Measurements from ENCODE around the gene CEP128. TPM values are rescaled to one million over a fixed set of nuclear protein-coding genes. Genes with fewer than 3 reads are reported as not detected.

The CEP128 gene
- total RNA-seq, 1 experiment from 2014 or later, result 12.0 TPM

DNA sequence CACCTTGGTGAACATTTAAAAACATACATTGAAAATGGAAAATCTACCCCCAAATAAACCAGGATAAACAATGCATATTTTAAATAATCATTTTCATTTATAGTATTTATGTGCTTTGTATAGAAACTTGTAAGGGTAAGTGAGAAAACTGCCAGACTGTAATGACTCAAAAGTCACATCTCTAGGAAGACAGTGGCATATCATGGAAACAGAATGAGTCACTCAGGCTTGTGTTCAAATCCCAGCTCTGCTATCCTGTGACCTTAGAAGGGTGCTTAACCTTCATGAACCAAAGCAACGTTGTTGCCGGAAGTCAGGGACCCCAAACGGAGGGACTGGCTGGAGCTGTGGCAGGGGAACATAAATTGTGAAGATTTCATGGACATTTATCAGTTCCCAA, 142.7 kb downstream of the CEP128 start (continued):
- TF ChIP-seq, protein P1, sequence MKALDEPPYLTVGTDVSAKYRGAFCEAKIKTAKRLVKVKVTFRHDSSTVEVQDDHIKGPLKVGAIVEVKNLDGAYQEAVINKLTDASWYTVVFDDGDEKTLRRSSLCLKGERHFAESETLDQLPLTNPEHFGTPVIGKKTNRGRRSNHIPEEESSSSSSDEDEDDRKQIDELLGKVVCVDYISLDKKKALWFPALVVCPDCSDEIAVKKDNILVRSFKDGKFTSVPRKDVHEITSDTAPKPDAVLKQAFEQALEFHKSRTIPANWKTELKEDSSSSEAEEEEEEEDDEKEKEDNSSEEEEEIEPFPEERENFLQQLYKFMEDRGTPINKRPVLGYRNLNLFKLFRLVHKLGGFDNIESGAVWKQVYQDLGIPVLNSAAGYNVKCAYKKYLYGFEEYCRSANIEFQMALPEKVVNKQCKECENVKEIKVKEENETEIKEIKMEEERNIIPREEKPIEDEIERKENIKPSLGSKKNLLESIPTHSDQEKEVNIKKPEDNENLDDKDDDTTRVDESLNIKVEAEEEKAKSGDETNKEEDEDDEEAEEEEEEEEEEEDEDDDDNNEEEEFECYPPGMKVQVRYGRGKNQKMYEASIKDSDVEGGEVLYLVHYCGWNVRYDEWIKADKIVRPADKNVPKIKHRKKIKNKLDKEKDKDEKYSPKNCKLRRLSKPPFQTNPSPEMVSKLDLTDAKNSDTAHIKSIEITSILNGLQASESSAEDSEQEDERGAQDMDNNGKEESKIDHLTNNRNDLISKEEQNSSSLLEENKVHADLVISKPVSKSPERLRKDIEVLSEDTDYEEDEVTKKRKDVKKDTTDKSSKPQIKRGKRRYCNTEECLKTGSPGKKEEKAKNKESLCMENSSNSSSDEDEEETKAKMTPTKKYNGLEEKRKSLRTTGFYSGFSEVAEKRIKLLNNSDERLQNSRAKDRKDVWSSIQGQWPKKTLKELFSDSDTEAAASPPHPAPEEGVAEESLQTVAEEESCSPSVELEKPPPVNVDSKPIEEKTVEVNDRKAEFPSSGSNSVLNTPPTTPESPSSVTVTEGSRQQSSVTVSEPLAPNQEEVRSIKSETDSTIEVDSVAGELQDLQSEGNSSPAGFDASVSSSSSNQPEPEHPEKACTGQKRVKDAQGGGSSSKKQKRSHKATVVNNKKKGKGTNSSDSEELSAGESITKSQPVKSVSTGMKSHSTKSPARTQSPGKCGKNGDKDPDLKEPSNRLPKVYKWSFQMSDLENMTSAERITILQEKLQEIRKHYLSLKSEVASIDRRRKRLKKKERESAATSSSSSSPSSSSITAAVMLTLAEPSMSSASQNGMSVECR (CRISPR knock-in tag; IDR thresholded peaks at IDR 0.05; ENCODE audit: borderline replicate concordance), result no peak
- no peak for TF ChIP-seq HMGXB4 (CRISPR knock-in tag; IDR thresholded peaks at IDR 0.05)
- no peak for TF ChIP-seq ZNF121 (CRISPR knock-in tag; IDR thresholded peaks at IDR 0.05)

DNA sequence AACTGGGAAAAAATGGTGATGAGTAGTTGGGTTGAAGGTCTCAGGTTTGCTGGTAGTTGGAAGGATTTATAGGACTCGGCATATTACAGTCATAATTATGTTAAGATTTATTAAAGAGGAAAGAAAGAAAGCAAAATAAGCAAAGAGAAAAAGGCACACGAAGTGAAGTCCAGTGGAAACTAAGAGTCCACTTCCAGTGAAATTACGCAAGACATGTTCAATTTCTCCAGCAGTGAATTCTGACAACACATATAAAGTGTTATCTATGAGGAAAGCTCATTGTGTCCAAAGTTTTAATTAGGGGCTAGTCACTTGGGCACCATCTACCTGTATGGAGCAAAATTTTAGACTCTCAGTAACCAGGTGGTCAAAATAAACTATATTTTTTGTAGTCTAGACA, 143.3 kb downstream of the CEP128 start:
- DNase-seq (ENCODE audit: low spot score), result no peak
- ChIA-PET CTCF (no interaction called here), POLR2A (no interaction called here)
- no peak for ATAC-seq
- Mint-ChIP-seq H3K27me3 (ENCODE audit: low read depth) (no peaks in the 10 kb centered on the region), H3K27ac (no peak overlapping the region), H3K4me3 (no peak overlapping the region), H3K36me3 (peaks cover 20% of the 10 kb centered on the region), H3K9me3 (peaks cover 33% of the 10 kb centered on the region), H3K4me1 (peaks cover 7% of the 10 kb centered on the region)
- TF ChIP-seq ZNF425 (CRISPR knock-in tag; conservative IDR thresholded peaks at IDR 0.05), result no peak
- TF ChIP-seq GTF2I (CRISPR knock-in tag; conservative IDR thresholded peaks at IDR 0.05), result no peak
- no peak for TF ChIP-seq HMGA2 (CRISPR knock-in tag; IDR thresholded peaks at IDR 0.05)
- TF ChIP-seq ZNF263 (CRISPR knock-in tag; IDR thresholded peaks at IDR 0.05; ENCODE audit: low read depth), result no peak
- no peak for TF ChIP-seq ZBTB21 (CRISPR knock-in tag; IDR thresholded peaks at IDR 0.05; ENCODE audit: borderline replicate concordance)

GRCh38 chr14:80792771-80793170, 148.8 kb downstream of the CEP128 start:
- no peak for TF ChIP-seq ZNF281 (CRISPR knock-in tag; IDR thresholded peaks at IDR 0.05)
- TF ChIP-seq RELA (CRISPR knock-in tag; IDR thresholded peaks at IDR 0.05; ENCODE audit: borderline replicate concordance), result no peak
- no peak for TF ChIP-seq TP53 (CRISPR knock-in tag; IDR thresholded peaks at IDR 0.05)
- TF ChIP-seq ZNF423 (CRISPR knock-in tag; IDR thresholded peaks at IDR 0.05), result no peak
- no peak for TF ChIP-seq ELF4 (CRISPR knock-in tag; IDR thresholded peaks at IDR 0.05; ENCODE audit: low read depth)
- TF ChIP-seq, protein P2, sequence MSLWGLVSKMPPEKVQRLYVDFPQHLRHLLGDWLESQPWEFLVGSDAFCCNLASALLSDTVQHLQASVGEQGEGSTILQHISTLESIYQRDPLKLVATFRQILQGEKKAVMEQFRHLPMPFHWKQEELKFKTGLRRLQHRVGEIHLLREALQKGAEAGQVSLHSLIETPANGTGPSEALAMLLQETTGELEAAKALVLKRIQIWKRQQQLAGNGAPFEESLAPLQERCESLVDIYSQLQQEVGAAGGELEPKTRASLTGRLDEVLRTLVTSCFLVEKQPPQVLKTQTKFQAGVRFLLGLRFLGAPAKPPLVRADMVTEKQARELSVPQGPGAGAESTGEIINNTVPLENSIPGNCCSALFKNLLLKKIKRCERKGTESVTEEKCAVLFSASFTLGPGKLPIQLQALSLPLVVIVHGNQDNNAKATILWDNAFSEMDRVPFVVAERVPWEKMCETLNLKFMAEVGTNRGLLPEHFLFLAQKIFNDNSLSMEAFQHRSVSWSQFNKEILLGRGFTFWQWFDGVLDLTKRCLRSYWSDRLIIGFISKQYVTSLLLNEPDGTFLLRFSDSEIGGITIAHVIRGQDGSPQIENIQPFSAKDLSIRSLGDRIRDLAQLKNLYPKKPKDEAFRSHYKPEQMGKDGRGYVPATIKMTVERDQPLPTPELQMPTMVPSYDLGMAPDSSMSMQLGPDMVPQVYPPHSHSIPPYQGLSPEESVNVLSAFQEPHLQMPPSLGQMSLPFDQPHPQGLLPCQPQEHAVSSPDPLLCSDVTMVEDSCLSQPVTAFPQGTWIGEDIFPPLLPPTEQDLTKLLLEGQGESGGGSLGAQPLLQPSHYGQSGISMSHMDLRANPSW (CRISPR knock-in tag; conservative IDR thresholded peaks at IDR 0.05; ENCODE audit: low read depth), result no peak
- no peak for TF ChIP-seq ATF1 (CRISPR knock-in tag; IDR thresholded peaks at IDR 0.05)
- no peak for TF ChIP-seq NR3C1 (CRISPR knock-in tag; conservative IDR thresholded peaks at IDR 0.05; ENCODE audit: low read depth)
- ChIA-PET POLR2A (no interaction called here), CTCF (no interaction called here)
- H3K4me3 Mint-ChIP-seq, result no peak overlapping the region
- H3K9me3 Mint-ChIP-seq, result no peaks in the 10 kb centered on the region
- no peaks in the 10 kb centered on the region for H3K27me3 Mint-ChIP-seq (ENCODE audit: low read depth)
- peaks cover 7% of the 10 kb centered on the region for H3K4me1 Mint-ChIP-seq
- no peak for DNase-seq (ENCODE audit: low spot score)
- H3K36me3 Mint-ChIP-seq, result peaks cover 4% of the 10 kb centered on the region
- peak overlapping the region; percentile 88; the same call in 1 of the 2 replicates for H3K27ac Mint-ChIP-seq
- ATAC-seq, result peak; percentile 30; the same call in 1 of the 2 replicates

Measured in WTC11 (cell line).